ENCODE results near the gene RSBN1.
"Not testable (repeated sequence)": the region's sequence is repeated elsewhere in the genome, so short reads cannot be mapped to it uniquely, and the experiment has no call there.

RSBN1 gene

DNA sequence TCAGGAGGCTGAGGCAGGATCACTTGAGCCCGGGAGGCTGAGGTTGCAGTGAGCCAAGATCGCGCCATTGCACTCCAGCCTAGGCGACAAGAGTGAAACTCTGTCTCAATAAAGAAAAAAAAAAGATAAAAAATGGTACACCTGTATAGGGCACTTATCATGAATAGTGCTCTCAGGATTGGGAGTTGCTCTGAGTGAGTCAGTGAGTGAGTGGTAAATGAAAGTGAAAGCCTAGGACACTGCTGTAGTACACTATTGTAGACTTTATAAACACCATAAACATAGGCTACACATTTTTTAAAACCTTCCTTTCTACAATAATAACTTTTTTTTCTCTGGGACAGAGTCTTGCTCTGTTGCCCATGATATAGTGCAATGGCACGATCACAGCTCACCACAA lies 69.8 kb downstream of the RSBN1 start:
- DNase-seq, result no peak

GRCh38 chr1:113734357-113735055 lies 77.8 kb downstream of the RSBN1 start:
- no peak for DNase-seq

- no peak for DNase-seq
Observed at GRCh38 chr1:113732802-113733201, 79.5 kb downstream of the RSBN1 start.

DNA sequence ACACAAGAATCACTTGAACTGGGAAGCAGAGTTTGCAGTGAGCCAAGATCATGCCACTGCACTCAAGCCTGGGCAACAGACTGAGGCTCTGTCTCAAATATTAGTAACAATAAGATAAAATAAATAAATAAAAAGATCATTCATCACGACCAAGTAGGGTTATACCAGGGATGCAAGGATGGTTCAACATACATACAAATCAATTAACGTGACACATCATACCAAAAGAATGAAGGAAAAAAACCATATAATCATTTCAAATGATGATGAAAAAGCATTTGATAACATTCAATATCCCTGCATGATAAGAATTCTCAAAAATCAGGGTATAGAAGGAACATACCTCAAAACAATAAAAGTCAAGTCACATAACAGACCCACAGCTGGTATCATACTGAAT lies 91.3 kb downstream of the RSBN1 start:
- DNase-seq, result no peak

- DNase-seq, result not testable (repeated sequence)
Observed at GRCh38 chr1:113718621-113719020, 93.7 kb downstream of the RSBN1 start.

- not testable (repeated sequence) for DNase-seq
Observed at GRCh38 chr1:113717506-113717905, 94.8 kb downstream of the RSBN1 start.

DNA sequence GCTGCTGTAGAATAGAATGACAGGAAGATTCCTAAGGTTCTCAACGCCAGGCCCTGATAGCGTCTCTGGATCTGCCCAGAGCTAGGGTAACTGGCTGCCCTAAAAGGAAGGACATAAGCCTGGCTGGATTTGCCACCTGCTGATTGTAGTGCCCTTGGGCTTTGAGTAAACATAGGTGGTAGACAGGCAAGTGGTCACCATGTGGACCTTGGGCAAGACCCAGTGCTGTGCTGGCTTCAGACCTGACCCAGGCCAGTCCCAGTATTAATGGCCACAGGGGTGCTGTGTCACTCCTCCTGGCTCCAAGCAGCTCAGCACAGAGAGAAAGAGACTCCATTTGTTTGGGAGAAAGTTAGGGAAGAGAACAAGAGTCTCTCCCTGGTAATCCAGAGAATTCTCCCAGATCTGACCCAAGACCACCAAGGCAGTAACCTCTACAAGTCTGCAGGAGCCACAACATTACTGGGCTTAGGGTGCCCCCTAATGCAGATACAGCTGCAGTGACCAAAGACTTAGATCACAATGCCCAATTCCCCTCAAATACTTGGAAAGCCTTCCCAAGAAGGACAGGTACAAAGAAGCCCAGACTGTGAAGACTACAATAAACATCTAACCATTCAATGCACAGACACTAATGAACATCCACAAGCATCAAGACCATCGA lies 97.5 kb downstream of the RSBN1 start:
- DNase-seq, result no peak
